ENCODE data around the gene DNAJB13. TPM values are rescaled to one million over a fixed set of nuclear protein-coding genes. Genes with fewer than 3 reads are reported as not detected.
"Not testable (repeated sequence)": the region's sequence is repeated elsewhere in the genome, so short reads cannot be mapped to it uniquely, and the experiment has no call there.

The DNAJB13 gene
- total RNA-seq, 6 experiments from 2014 or later = not detected

DNA sequence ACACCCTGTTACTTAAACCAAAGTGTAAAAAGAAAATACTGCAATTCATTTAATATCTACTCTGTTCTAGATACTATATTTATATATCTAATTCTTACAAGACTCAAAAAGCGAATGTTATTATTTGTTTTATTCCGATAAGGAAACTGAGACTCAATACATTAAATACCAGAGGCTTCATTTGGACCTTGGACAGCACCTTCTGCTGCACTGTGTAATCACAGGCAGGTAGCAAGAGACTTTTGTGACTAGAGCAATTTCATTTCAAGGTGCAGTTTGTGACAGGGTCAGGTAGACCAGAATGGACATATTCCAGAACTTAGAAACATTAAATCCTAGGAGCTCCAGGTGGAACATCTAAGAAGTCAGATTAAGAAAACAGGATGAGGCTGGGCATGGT is 21.4 kb upstream of the DNAJB13 start:
- no peak overlapping the region for H3K4me3 ChIP-seq
- H3K36me3 ChIP-seq = peaks cover 0 to 67% (median 10%) of the 10 kb centered on the region in 4 donors
- H3K4me1 ChIP-seq = no peaks in the 10 kb centered on the region
- H3K27ac ChIP-seq = no peak overlapping the region
- DNase-seq (no peak), ATAC-seq (no peak)
- intact Hi-C loops (cut with DNase I) = no loop called here
- TF ChIP-seq, protein P1, sequence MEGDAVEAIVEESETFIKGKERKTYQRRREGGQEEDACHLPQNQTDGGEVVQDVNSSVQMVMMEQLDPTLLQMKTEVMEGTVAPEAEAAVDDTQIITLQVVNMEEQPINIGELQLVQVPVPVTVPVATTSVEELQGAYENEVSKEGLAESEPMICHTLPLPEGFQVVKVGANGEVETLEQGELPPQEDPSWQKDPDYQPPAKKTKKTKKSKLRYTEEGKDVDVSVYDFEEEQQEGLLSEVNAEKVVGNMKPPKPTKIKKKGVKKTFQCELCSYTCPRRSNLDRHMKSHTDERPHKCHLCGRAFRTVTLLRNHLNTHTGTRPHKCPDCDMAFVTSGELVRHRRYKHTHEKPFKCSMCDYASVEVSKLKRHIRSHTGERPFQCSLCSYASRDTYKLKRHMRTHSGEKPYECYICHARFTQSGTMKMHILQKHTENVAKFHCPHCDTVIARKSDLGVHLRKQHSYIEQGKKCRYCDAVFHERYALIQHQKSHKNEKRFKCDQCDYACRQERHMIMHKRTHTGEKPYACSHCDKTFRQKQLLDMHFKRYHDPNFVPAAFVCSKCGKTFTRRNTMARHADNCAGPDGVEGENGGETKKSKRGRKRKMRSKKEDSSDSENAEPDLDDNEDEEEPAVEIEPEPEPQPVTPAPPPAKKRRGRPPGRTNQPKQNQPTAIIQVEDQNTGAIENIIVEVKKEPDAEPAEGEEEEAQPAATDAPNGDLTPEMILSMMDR (IDR thresholded peaks at IDR 0.05) = no peak
- TF ChIP-seq POLR2A (IDR thresholded peaks at IDR 0.05) = no peak
- WGBS (ENCODE audit: insufficient coverage, low coverage, low lambda C conversion rate, missing lambda C conversion rate) = 94% methylated on average over 2 of the region's 2 CpGs
- no peaks in the 10 kb centered on the region for H3K9me3 ChIP-seq
- H3K27me3 ChIP-seq = no peaks in the 10 kb centered on the region

DNA sequence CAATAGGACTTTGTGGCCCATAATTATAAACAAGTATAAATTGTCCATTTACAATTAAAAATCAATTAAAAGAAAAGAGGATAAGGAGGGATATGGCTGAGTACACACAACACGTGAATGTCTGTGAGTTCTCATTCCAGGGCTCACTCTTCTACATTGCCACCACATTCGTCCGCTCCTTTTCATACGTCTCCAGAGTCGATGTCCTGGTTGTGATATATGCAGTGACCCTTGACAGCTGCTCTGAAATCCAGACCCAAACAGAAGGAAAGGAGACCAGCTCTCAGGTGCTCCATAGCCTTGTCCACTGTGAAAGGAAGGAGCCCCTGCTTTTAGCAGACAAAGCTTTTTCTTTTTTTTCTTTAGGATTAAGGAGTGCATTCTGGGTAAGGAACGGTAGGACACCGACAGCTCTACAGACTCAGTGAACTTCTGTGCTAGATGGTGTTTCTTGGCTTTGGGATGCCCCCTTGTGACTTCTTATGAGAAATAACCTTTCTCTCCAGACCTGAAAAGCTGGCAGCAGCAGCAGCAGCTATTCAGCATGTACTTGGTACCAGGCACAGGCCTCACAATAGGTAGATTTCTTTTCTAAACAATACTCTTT is 19.7 kb upstream of the DNAJB13 start:
- H3K27ac ChIP-seq = no peak overlapping the region
- 63% methylated on average over 7 of the region's 7 CpGs for WGBS (ENCODE audit: insufficient coverage, low coverage, low lambda C conversion rate, missing lambda C conversion rate)
- no peaks in the 10 kb centered on the region for H3K4me1 ChIP-seq
- DNase-seq (no peak), ATAC-seq (peak; percentile 71 to 80 (median 74))
- no peaks in the 10 kb centered on the region for H3K27me3 ChIP-seq
- TF ChIP-seq POLR2A (IDR thresholded peaks at IDR 0.05) = no peak
- TF ChIP-seq, protein P1 (IDR thresholded peaks at IDR 0.05) = peak; percentile 11 to 32 (median 28)
- no peaks in the 10 kb centered on the region for H3K9me3 ChIP-seq
- intact Hi-C loops (cut with DNase I) = no loop called here
- H3K36me3 ChIP-seq = peaks cover 0 to 60% (median 8%) of the 10 kb centered on the region in 4 donors
- no peak overlapping the region for H3K4me3 ChIP-seq

DNA sequence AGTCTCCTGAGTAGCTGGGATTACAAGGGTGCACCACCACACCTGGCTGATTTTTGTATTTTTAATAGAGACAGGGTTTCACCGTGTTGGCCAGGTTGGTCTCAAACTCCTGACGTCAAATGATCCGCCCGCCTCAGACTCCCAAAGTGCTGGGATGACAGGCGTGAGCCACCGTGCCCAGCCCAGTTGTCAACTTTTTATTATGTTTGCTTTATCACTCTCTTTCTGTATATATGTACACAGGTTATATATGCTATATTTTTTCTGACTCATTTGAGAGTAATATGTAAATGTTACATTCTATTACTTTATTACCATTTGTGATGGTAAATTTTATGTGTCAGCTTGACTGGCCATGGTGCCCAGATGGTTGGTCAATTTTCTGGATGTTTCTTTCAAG is 18.9 kb upstream of the DNAJB13 start:
- H3K36me3 ChIP-seq = peaks cover 0 to 54% (median 8%) of the 10 kb centered on the region in 4 donors
- no peaks in the 10 kb centered on the region for H3K27me3 ChIP-seq
- no peak overlapping the region for H3K4me3 ChIP-seq
- DNase-seq (no peak), ATAC-seq (no peak)
- H3K9me3 ChIP-seq = no peaks in the 10 kb centered on the region
- no peaks in the 10 kb centered on the region for H3K4me1 ChIP-seq
- intact Hi-C loops (cut with DNase I) = no loop called here
- TF ChIP-seq, protein P1 (IDR thresholded peaks at IDR 0.05) = no peak
- no peak for TF ChIP-seq POLR2A (IDR thresholded peaks at IDR 0.05)
- 100% methylated on average over 3 of the region's 6 CpGs for WGBS (ENCODE audit: insufficient coverage, low coverage, low lambda C conversion rate, missing lambda C conversion rate)
- H3K27ac ChIP-seq = no peak overlapping the region

DNA sequence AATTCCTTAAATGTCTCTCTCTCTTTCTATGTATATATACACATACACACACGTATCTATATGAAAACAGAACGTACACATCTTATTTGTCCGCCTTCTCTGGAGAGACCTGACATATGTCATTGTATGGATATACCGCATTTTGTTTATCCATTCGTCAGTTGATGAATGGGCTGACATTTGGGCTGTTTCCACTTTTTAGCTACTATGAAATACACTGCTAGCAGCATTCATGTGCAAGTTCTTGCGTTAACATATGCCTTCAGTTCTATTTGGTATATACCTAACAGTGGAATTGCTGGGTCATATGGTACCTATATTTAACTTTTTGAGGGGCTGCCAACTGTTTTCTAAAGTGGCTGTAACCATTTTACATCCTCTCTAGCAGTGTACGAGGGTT is 18.0 kb upstream of the DNAJB13 start:
- H3K27ac ChIP-seq = no peak overlapping the region
- no peaks in the 10 kb centered on the region for H3K9me3 ChIP-seq
- ATAC-seq (no peak), DNase-seq (no peak)
- 91% methylated on average over 7 of the region's 7 CpGs for WGBS (ENCODE audit: insufficient coverage, low coverage, low lambda C conversion rate, missing lambda C conversion rate)
- H3K36me3 ChIP-seq = peaks cover 0 to 46% (median 5%) of the 10 kb centered on the region in 4 donors
- intact Hi-C loops (cut with DNase I) = no loop called here
- H3K4me1 ChIP-seq = no peaks in the 10 kb centered on the region
- H3K4me3 ChIP-seq = no peak overlapping the region
- TF ChIP-seq POLR2A (IDR thresholded peaks at IDR 0.05) = no peak
- TF ChIP-seq, protein P1 (IDR thresholded peaks at IDR 0.05) = no peak
- H3K27me3 ChIP-seq = no peaks in the 10 kb centered on the region

DNA sequence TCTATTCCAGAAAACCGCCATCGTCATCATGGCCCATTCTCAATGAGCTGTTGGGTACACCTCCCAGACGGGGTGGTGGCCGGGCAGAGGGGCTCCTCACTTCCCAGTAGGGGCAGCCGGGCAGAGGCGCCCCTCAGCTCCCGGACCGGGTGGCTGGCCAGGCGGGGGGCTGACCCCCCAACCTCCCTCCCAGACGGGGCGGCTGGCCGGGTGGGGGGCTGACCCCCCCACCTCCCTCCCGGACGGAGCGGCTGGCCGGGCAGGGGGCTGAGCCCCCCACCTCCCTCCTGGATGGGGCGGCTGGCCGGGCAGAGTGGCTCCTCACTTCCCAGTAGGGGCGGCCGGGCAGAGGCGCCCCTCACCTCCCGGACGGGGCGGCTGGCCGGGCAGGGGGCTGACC is 14.8 kb upstream of the DNAJB13 start:
- H3K36me3 ChIP-seq = peaks cover 0 to 21% (median under 1%) of the 10 kb centered on the region in 4 donors
- H3K27me3 ChIP-seq; H3K27ac ChIP-seq; DNase-seq; H3K9me3 ChIP-seq; H3K4me3 ChIP-seq; ATAC-seq; intact Hi-C loops (cut with DNase I); H3K4me1 ChIP-seq: not testable (repeated sequence)
- WGBS (ENCODE audit: insufficient coverage, low coverage, low lambda C conversion rate, missing lambda C conversion rate) = no CpG with 5 or more reads among the region's 25 CpGs

Measured in right lobe of liver (tissue), 6 donors.